Measurements from ENCODE around the gene FOSL2.

The FOSL2 gene

GRCh38 chr2:28414583-28414982, 21.9 kb downstream of the FOSL2 start:
- Histone ChIP-seq H3K36me3 (ENCODE audit: control insufficient read depth, insufficient read depth, low read length) (no peaks in the 10 kb centered on the region), H3K27me3 (replicated peaks; ENCODE audit: control insufficient read depth, insufficient read depth, low read length) (no peaks in the 10 kb centered on the region), H3K4me3 (replicated peaks; ENCODE audit: low read depth, low read length) (no peak overlapping the region)
- DNase-seq (ENCODE audit: extremely low read depth, insufficient read length), result no peak
- no peak for TF ChIP-seq CTCF (IDR thresholded peaks at IDR 0.05; ENCODE audit: insufficient read depth, low read length, poor library complexity, severe bottlenecking)

- H3K4me3 ChIP-seq (replicated peaks; ENCODE audit: low read depth, low read length), result no peak overlapping the region
- no peaks in the 10 kb centered on the region for H3K27me3 ChIP-seq (replicated peaks; ENCODE audit: control insufficient read depth, insufficient read depth, low read length)
- no peaks in the 10 kb centered on the region for H3K36me3 ChIP-seq (ENCODE audit: control insufficient read depth, insufficient read depth, low read length)
- no peak for DNase-seq (ENCODE audit: extremely low read depth, insufficient read length)
- TF ChIP-seq CTCF (IDR thresholded peaks at IDR 0.05; ENCODE audit: insufficient read depth, low read length, poor library complexity, severe bottlenecking), result no peak
Measured at GRCh38 chr2:28415010-28415409, 22.4 kb downstream of the FOSL2 start.

GRCh38 chr2:28415715-28416114, 23.1 kb downstream of the FOSL2 start:
- H3K36me3 ChIP-seq (ENCODE audit: control insufficient read depth, insufficient read depth, low read length), result no peaks in the 10 kb centered on the region
- no peaks in the 10 kb centered on the region for H3K27me3 ChIP-seq (replicated peaks; ENCODE audit: control insufficient read depth, insufficient read depth, low read length)
- TF ChIP-seq CTCF (IDR thresholded peaks at IDR 0.05; ENCODE audit: insufficient read depth, low read length, poor library complexity, severe bottlenecking), result no peak
- no peak overlapping the region for H3K4me3 ChIP-seq (replicated peaks; ENCODE audit: low read depth, low read length)
- DNase-seq (ENCODE audit: extremely low read depth, insufficient read length), result no peak

DNA sequence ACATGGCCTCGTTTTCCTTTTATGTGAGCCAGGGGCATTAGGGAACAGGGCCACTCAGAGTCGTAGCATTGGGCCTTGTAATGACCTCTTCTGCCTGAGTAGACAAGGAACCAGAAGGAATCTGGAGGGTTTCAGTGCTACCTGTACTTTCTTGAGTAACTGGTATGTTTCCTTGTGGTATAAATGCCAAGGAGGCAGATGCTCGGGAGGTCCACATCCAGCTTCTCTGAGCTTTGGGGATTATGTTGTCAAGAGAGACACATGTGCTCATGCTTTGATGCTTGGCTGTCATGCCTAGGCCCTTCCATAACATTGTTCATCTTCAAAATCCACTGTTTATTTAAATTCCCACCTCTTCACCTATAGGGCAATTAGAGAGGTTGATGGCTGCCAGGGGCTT, 26.3 kb downstream of the FOSL2 start:
- TF ChIP-seq CTCF (IDR thresholded peaks at IDR 0.05; ENCODE audit: insufficient read depth, low read length, poor library complexity, severe bottlenecking), result no peak
- no peak for DNase-seq (ENCODE audit: extremely low read depth, insufficient read length)
- Histone ChIP-seq H3K4me3 (replicated peaks; ENCODE audit: low read depth, low read length) (no peak overlapping the region), H3K36me3 (ENCODE audit: control insufficient read depth, insufficient read depth, low read length) (no peaks in the 10 kb centered on the region), H3K27me3 (replicated peaks; ENCODE audit: control insufficient read depth, insufficient read depth, low read length) (no peaks in the 10 kb centered on the region)

DNA sequence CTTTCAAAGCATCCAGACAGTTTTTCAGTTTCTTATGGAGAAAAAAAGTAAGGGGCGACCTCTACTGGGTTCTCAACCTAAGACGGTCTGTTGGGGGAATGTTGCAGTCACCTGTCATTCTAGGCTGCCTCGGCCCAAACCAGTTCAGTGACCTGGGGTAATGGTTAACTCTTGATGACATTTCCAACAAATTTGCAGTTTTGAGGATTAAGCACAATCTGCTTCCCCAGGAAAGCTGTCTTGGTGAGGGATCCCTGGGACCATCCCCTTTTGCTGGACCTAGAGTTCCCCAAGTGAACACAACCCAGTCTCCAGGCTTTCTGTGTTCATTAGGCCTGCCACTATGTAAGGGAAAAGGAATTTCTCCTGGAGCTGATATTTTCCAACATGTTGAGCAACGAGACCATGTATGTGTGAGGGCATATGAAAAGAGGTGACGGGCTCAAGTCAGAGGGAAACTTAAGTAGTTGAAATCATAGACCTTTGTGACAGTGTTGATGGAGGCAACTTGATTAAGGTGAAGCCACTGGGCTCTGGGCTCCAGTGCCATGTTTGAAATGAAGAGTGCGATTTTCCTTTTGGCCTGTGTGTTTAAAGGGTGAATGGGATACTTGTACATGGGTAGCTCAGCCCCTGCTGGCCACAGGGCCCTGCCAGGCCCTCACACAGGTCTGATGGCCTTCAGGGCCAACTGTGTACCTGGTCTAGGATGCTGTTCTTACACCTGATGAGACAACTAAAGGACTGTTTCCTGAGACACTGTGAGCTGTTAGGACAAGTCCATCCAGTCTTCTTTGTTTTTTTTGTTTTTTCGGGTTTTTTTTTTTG, 27.0 kb downstream of the FOSL2 start:
- no peaks in the 10 kb centered on the region for H3K27me3 ChIP-seq (replicated peaks; ENCODE audit: control insufficient read depth, insufficient read depth, low read length)

More for the DNA sequence above, 27.0 kb downstream of the FOSL2 start:
- no peak overlapping the region for H3K4me3 ChIP-seq (replicated peaks; ENCODE audit: low read depth, low read length)
- no peaks in the 10 kb centered on the region for H3K36me3 ChIP-seq (ENCODE audit: control insufficient read depth, insufficient read depth, low read length)
- TF ChIP-seq CTCF (IDR thresholded peaks at IDR 0.05; ENCODE audit: insufficient read depth, low read length, poor library complexity, severe bottlenecking), result peak; percentile 33
- no peak for DNase-seq (ENCODE audit: extremely low read depth, insufficient read length)
